Neutrophil (primary cell): Measurements from ENCODE around the gene SERPINF2.

Experiments used
- H3K27ac ChIP-seq: fragments of 200-600 bp; sonication (generic); 2 replicates; pipeline ENCODE4 v1.5.1; 2016; ENCODE audit warnings: mild to moderate bottlenecking, moderate library complexity
- H3K27me3 ChIP-seq: fragments of 200-600 bp; sonication (generic); 2 replicates; pipeline ENCODE4 v1.6.0; 2016; ENCODE audit warnings: mild to moderate bottlenecking
- H3K36me3 ChIP-seq: fragments of 200-600 bp; sonication (generic); 2 replicates; pipeline ENCODE4 v1.5.1; 2017
- H3K4me1 ChIP-seq, 2 experiments: fragments of 200-600 bp in 1 of 2; sonication (generic) in 1 of 2; 1 replicate in 1 of 2; 2 replicates in 1 of 2; pipeline versions ENCODE4 v1.5.1 to v1.6.1; 2013 to 2016; ENCODE audit warnings: low read depth in 1 of 2, low read length in 1 of 2, mild to moderate bottlenecking in 1 of 2, moderate library complexity in 1 of 2; ENCODE audit not compliant: control insufficient read depth in 1 of 2, insufficient read depth in 1 of 2
- H3K4me3 ChIP-seq, 2 experiments: fragments of 200-600 bp in 1 of 2; sonication (generic) in 1 of 2; 1 replicate in 1 of 2; 2 replicates in 1 of 2; pipeline ENCODE4 v1.5.1; 2013 to 2016; ENCODE audit warnings: low read depth in 1 of 2, low read length in 1 of 2, mild to moderate bottlenecking in 1 of 2, moderate library complexity in 1 of 2
- H3K9me3 ChIP-seq: fragments of 200-600 bp; sonication (generic); 2 replicates; pipeline ENCODE4 v1.5.1; 2016
- CTCF ChIP-seq: fragments of 200-600 bp; sonication (generic); IDR thresholded peaks from 2 replicates; pipeline ENCODE4 v1.5.1; 2016; ENCODE audit warnings: antibody characterized with exemption

The SERPINF2 gene

DNA sequence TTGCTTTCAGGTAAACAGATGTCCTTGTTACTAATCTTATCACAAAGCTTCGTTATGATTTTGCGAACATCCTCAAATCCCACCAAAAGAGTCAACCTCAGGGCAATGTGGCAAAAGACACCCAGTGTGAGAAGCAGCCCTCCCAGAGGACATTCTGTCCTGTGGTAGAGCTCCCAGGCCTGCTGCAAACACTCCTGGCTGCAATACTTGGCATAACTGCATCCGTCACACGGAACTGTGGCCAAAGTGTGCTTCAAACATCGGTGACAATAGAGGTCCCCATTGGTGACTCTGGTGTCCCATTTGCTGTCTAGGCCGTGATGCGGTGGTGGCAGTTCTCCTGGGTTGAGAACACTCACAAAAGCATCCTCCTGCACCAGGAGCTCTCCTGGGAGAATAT, 57.6 kb downstream of the SERPINF2 start:
- TF ChIP-seq CTCF: no peak
- H3K36me3 ChIP-seq: peaks cover 23% of the 10 kb centered on the region
- no peak overlapping the region for H3K27ac ChIP-seq
- no peaks in the 10 kb centered on the region for H3K4me1 ChIP-seq
- H3K27me3 ChIP-seq: no peaks in the 10 kb centered on the region
- H3K4me3 ChIP-seq: no peak overlapping the region
- H3K9me3 ChIP-seq: no peaks in the 10 kb centered on the region

- H3K27me3 ChIP-seq: no peaks in the 10 kb centered on the region
- TF ChIP-seq CTCF: no peak
These were observed 58.0 kb downstream of the SERPINF2 start for GRCh38 chr17:1800712-1801111.

GRCh38 chr17:1802429-1802828, 59.8 kb downstream of the SERPINF2 start:
- Histone ChIP-seq H3K4me3 (no peak overlapping the region), H3K36me3 (peaks cover 23% of the 10 kb centered on the region), H3K4me1 (no peaks in the 10 kb centered on the region), H3K27me3 (no peaks in the 10 kb centered on the region), H3K9me3 (no peaks in the 10 kb centered on the region), H3K27ac (no peak overlapping the region)
- no peak for TF ChIP-seq CTCF

More at GRCh38 chr17:1800712-1801111, 58.0 kb downstream of the SERPINF2 start:
- Histone ChIP-seq H3K36me3 (peaks cover 23% of the 10 kb centered on the region), H3K27ac (no peak overlapping the region), H3K4me3 (no peak overlapping the region), H3K4me1 (no peaks in the 10 kb centered on the region), H3K9me3 (no peaks in the 10 kb centered on the region)

DNA sequence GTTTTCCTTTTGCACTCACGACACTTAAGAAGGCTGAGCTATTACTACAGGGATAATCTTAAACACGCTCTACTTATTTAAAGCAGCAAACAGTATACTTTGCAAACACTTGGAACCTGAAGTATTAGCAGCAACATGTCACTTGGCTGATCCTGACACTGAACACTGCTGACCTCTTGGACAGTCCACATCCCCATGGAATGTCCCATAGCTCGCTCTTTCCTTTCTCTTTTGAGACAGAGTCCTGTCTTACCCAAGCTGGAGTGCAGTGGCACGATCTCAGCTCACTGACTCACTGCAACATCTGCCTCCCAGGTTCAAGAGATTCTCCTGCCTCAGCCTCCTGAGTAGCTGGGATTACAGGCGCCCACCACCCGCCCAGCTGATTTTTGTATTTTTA, 60.6 kb downstream of the SERPINF2 start:
- Histone ChIP-seq H3K27me3 (no peaks in the 10 kb centered on the region), H3K9me3 (no peaks in the 10 kb centered on the region), H3K27ac (no peak overlapping the region), H3K36me3 (peaks cover 23% of the 10 kb centered on the region), H3K4me3 (no peak overlapping the region), H3K4me1 (no peaks in the 10 kb centered on the region)
- no peak for TF ChIP-seq CTCF
